NT2/D1 (cell line): Measurements from ENCODE around the gene ANKRD28.

ENCODE experiments used
- DNase-seq: peaks from one replicate; pipeline ENCODE4 v3.0.0-alpha.2; 2011; ENCODE audit warnings: low read depth, low spot score
- H3K27me3 ChIP-seq: 2 replicates; pipeline ENCODE4 v1.6.0; 2011; ENCODE audit warnings: mild to moderate bottlenecking; ENCODE audit not compliant: insufficient read length, insufficient read depth
- H3K36me3 ChIP-seq: 2 replicates; pipeline ENCODE4 v1.6.1; 2011; ENCODE audit warnings: mild to moderate bottlenecking, low read length, mixed read lengths; ENCODE audit not compliant: insufficient read depth, insufficient read length
- H3K4me1 ChIP-seq: 2 replicates; pipeline ENCODE4 v1.5.1; 2011; ENCODE audit not compliant: insufficient read depth, insufficient read length
- H3K4me3 ChIP-seq: 2 replicates; pipeline ENCODE4 v1.5.1; 2011; ENCODE audit warnings: low read depth; ENCODE audit not compliant: insufficient read length
- H3K9ac ChIP-seq: 2 replicates; pipeline ENCODE4 v1.6.0; 2011; ENCODE audit warnings: low read depth; ENCODE audit not compliant: insufficient read length
- H3K9me3 ChIP-seq: 2 replicates; pipeline ENCODE4 v1.5.1; 2011; ENCODE audit warnings: mild to moderate bottlenecking, low read length; ENCODE audit not compliant: insufficient read depth
- SUZ12 ChIP-seq: IDR thresholded peaks from 2 replicates; pipeline ENCODE4 v1.6.1; 2011; ENCODE audit not compliant: insufficient read length, insufficient read depth; ENCODE audit errors: extremely low read depth
- YY1 ChIP-seq: IDR thresholded peaks from 2 replicates; pipeline ENCODE4 v1.6.1; 2011; ENCODE audit not compliant: insufficient read length, insufficient read depth
- ZNF274 ChIP-seq: IDR thresholded peaks from 2 replicates; pipeline ENCODE4 v1.6.1; 2011; ENCODE audit warnings: mild to moderate bottlenecking, low read depth, low read length

Gene ANKRD28

GRCh38 chr3:15794842-15795650 lies 2.7 kb downstream of the ANKRD28 start:
- no peak for DNase-seq
- Histone ChIP-seq H3K9me3 (no peaks in the 10 kb centered on the region), H3K4me3 (no peak overlapping the region), H3K9ac (no peak overlapping the region), H3K36me3 (peaks cover 7% of the 10 kb centered on the region), H3K27me3 (no peaks in the 10 kb centered on the region), H3K4me1 (no peaks in the 10 kb centered on the region)
- TF ChIP-seq SUZ12 (no peak), YY1 (no peak), ZNF274 (no peak)

- peaks cover 7% of the 10 kb centered on the region for H3K36me3 ChIP-seq
- H3K4me3 ChIP-seq = no peak overlapping the region
- H3K9me3 ChIP-seq = no peaks in the 10 kb centered on the region
- H3K27me3 ChIP-seq = no peaks in the 10 kb centered on the region
- no peak overlapping the region for H3K9ac ChIP-seq
- no peak for DNase-seq
- TF ChIP-seq SUZ12 (no peak), YY1 (no peak), ZNF274 (no peak)
- no peaks in the 10 kb centered on the region for H3K4me1 ChIP-seq
Observed at GRCh38 chr3:15794303-15794771, 3.4 kb downstream of the ANKRD28 start.

GRCh38 chr3:15791525-15791924 lies 6.3 kb downstream of the ANKRD28 start:
- no peak overlapping the region for H3K9ac ChIP-seq
- peaks cover 7% of the 10 kb centered on the region for H3K36me3 ChIP-seq
- H3K4me1 ChIP-seq = no peaks in the 10 kb centered on the region
- H3K9me3 ChIP-seq = no peaks in the 10 kb centered on the region
- no peak for DNase-seq
- TF ChIP-seq ZNF274 = no peak
- no peak for TF ChIP-seq SUZ12
- no peak for TF ChIP-seq YY1
- no peaks in the 10 kb centered on the region for H3K27me3 ChIP-seq
- H3K4me3 ChIP-seq = no peak overlapping the region

GRCh38 chr3:15787941-15788340 lies 9.8 kb downstream of the ANKRD28 start:
- no peak overlapping the region for H3K4me3 ChIP-seq

GRCh38 chr3:15787526-15787925 lies 10.3 kb downstream of the ANKRD28 start:
- H3K9ac ChIP-seq = no peak overlapping the region
- H3K9me3 ChIP-seq = no peaks in the 10 kb centered on the region
- no peaks in the 10 kb centered on the region for H3K4me1 ChIP-seq
- H3K4me3 ChIP-seq = no peak overlapping the region
- H3K27me3 ChIP-seq = no peaks in the 10 kb centered on the region
- TF ChIP-seq SUZ12 (no peak), ZNF274 (no peak), YY1 (no peak)
- no peak for DNase-seq
- peaks cover 9% of the 10 kb centered on the region for H3K36me3 ChIP-seq

More at GRCh38 chr3:15787941-15788340, 9.8 kb downstream of the ANKRD28 start:
- Histone ChIP-seq H3K27me3 (no peaks in the 10 kb centered on the region), H3K9ac (no peak overlapping the region), H3K4me1 (no peaks in the 10 kb centered on the region), H3K36me3 (peaks cover 9% of the 10 kb centered on the region), H3K9me3 (no peaks in the 10 kb centered on the region)
- DNase-seq = no peak
- TF ChIP-seq ZNF274 (no peak), SUZ12 (no peak), YY1 (no peak)

GRCh38 chr3:15783361-15783969 lies 14.3 kb downstream of the ANKRD28 start:
- no peak overlapping the region for H3K9ac ChIP-seq
- H3K9me3 ChIP-seq = no peaks in the 10 kb centered on the region
- no peaks in the 10 kb centered on the region for H3K27me3 ChIP-seq
- no peak for DNase-seq
- no peak overlapping the region for H3K4me3 ChIP-seq
- TF ChIP-seq SUZ12 = no peak
- no peak for TF ChIP-seq ZNF274
- peaks cover 2% of the 10 kb centered on the region for H3K36me3 ChIP-seq
- H3K4me1 ChIP-seq = no peaks in the 10 kb centered on the region

- no peak for DNase-seq
- Histone ChIP-seq H3K9ac (no peak overlapping the region), H3K9me3 (no peaks in the 10 kb centered on the region), H3K36me3 (peaks cover 2% of the 10 kb centered on the region), H3K4me3 (no peak overlapping the region), H3K4me1 (no peaks in the 10 kb centered on the region), H3K27me3 (no peaks in the 10 kb centered on the region)
- TF ChIP-seq ZNF274 = no peak
- no peak for TF ChIP-seq YY1
Observed at GRCh38 chr3:15782429-15782828, 15.3 kb downstream of the ANKRD28 start.
